ENCODE data around the gene MSL3. TPM values are rescaled to one million over a fixed set of nuclear protein-coding genes. Genes with fewer than 3 reads are reported as not detected.
A peak's percentile ranks its signal among the peaks of the same experiment; 100 is the strongest.

MSL3 gene
- total RNA-seq, 1 donor from 2014 or later, result 29.2 TPM

GRCh38 chrX:11768039-11768438 lies 10.0 kb downstream of the MSL3 start:
- DNase-seq (ENCODE audit: low read depth, low spot score), result no peak
- Mint-ChIP-seq H3K27ac (ENCODE audit: unreplicated experiment) (no peak overlapping the region), H3K4me1 (no peaks in the 10 kb centered on the region), H3K36me3 (ENCODE audit: low read depth) (peaks cover 7% of the 10 kb centered on the region), H3K9me3 (no peaks in the 10 kb centered on the region), H3K27me3 (ENCODE audit: low read depth) (no peaks in the 10 kb centered on the region), H3K4me3 (no peak overlapping the region)
- TF ChIP-seq CTCF (conservative IDR thresholded peaks at IDR 0.05), result no peak

- H3K27me3 Mint-ChIP-seq (ENCODE audit: low read depth), result no peaks in the 10 kb centered on the region
- no peaks in the 10 kb centered on the region for H3K9me3 Mint-ChIP-seq
- no peaks in the 10 kb centered on the region for H3K4me1 Mint-ChIP-seq
- H3K27ac Mint-ChIP-seq (ENCODE audit: unreplicated experiment), result no peak overlapping the region
- peak; percentile 3 for DNase-seq (ENCODE audit: low read depth, low spot score)
- no peak overlapping the region for H3K4me3 Mint-ChIP-seq
- H3K36me3 Mint-ChIP-seq (ENCODE audit: low read depth), result peaks cover 6% of the 10 kb centered on the region
- peak; percentile 78 for TF ChIP-seq CTCF (conservative IDR thresholded peaks at IDR 0.05)
Measured at GRCh38 chrX:11770320-11770719, 12.3 kb downstream of the MSL3 start.

- DNase-seq (ENCODE audit: low read depth, low spot score), result no peak
- TF ChIP-seq CTCF (conservative IDR thresholded peaks at IDR 0.05), result no peak
- H3K36me3 Mint-ChIP-seq (ENCODE audit: low read depth), result peaks cover 8% of the 10 kb centered on the region
- no peaks in the 10 kb centered on the region for H3K27me3 Mint-ChIP-seq (ENCODE audit: low read depth)
- no peak overlapping the region for H3K27ac Mint-ChIP-seq (ENCODE audit: unreplicated experiment)
- peaks cover 7% of the 10 kb centered on the region for H3K9me3 Mint-ChIP-seq
- H3K4me3 Mint-ChIP-seq, result no peak overlapping the region
- no peaks in the 10 kb centered on the region for H3K4me1 Mint-ChIP-seq
Measured at GRCh38 chrX:11778230-11778629, 20.2 kb downstream of the MSL3 start.

GRCh38 chrX:11781133-11781532 lies 23.1 kb downstream of the MSL3 start:
- H3K27ac Mint-ChIP-seq (ENCODE audit: unreplicated experiment), result no peak overlapping the region
- TF ChIP-seq CTCF (conservative IDR thresholded peaks at IDR 0.05), result no peak
- no peak overlapping the region for H3K4me3 Mint-ChIP-seq

GRCh38 chrX:11781734-11782370 lies 23.8 kb downstream of the MSL3 start:
- Mint-ChIP-seq H3K36me3 (ENCODE audit: low read depth) (peaks cover 2% of the 10 kb centered on the region), H3K9me3 (peaks cover 7% of the 10 kb centered on the region)
- TF ChIP-seq CTCF (conservative IDR thresholded peaks at IDR 0.05), result no peak

More at GRCh38 chrX:11781133-11781532, 23.1 kb downstream of the MSL3 start:
- no peaks in the 10 kb centered on the region for H3K4me1 Mint-ChIP-seq
- peaks cover 7% of the 10 kb centered on the region for H3K9me3 Mint-ChIP-seq
- no peak for DNase-seq (ENCODE audit: low read depth, low spot score)
- H3K36me3 Mint-ChIP-seq (ENCODE audit: low read depth), result peaks cover 2% of the 10 kb centered on the region
- no peaks in the 10 kb centered on the region for H3K27me3 Mint-ChIP-seq (ENCODE audit: low read depth)

More at GRCh38 chrX:11781734-11782370, 23.8 kb downstream of the MSL3 start:
- Mint-ChIP-seq H3K27ac (ENCODE audit: unreplicated experiment) (no peak overlapping the region), H3K27me3 (ENCODE audit: low read depth) (no peaks in the 10 kb centered on the region), H3K4me1 (no peaks in the 10 kb centered on the region), H3K4me3 (no peak overlapping the region)
- DNase-seq (ENCODE audit: low read depth, low spot score), result no peak
